Measurements from ENCODE around the gene MCM7. TPM values are rescaled to one million over a fixed set of nuclear protein-coding genes. Genes with fewer than 3 reads are reported as not detected.
"Not testable (repeated sequence)": the region's sequence is repeated elsewhere in the genome, so short reads cannot be mapped to it uniquely, and the experiment has no call there.

MCM7 gene
- total RNA-seq, 2 donors from 2014 or later = 32.6 to 34.5 TPM

GRCh38 chr7:100132126-100132525, 30.9 kb upstream of the MCM7 start:
- 52 to 60% methylated on average over 3 to 7 of the region's 7 CpGs for WGBS, 2 donors
- intact Hi-C loops (cut with DNase I) = loop anchor here (10.0 kb wide), 2 partner anchors 83 to 203 kb away; partner anchors contain the start of gene PVRIG
- H3K27me3 ChIP-seq = no peaks in the 10 kb centered on the region
- H3K36me3 ChIP-seq (replicated peaks in 1 of 2; ENCODE audit: insufficient read depth in 1 of 2, low read depth in 2 of 2) = no peaks in the 10 kb centered on the region
- no peak for TF ChIP-seq CTCF (IDR thresholded peaks at IDR 0.05)
- TF ChIP-seq POLR2A (IDR thresholded peaks at IDR 0.05) = no peak
- H3K9me3 ChIP-seq = no peaks in the 10 kb centered on the region
- H3K4me1 ChIP-seq = peaks cover 36% of the 10 kb centered on the region
- DNase-seq (no peak), ATAC-seq (no peak)
- H3K4me3 ChIP-seq = no peak overlapping the region
- H3K27ac ChIP-seq = no peak overlapping the region

DNA sequence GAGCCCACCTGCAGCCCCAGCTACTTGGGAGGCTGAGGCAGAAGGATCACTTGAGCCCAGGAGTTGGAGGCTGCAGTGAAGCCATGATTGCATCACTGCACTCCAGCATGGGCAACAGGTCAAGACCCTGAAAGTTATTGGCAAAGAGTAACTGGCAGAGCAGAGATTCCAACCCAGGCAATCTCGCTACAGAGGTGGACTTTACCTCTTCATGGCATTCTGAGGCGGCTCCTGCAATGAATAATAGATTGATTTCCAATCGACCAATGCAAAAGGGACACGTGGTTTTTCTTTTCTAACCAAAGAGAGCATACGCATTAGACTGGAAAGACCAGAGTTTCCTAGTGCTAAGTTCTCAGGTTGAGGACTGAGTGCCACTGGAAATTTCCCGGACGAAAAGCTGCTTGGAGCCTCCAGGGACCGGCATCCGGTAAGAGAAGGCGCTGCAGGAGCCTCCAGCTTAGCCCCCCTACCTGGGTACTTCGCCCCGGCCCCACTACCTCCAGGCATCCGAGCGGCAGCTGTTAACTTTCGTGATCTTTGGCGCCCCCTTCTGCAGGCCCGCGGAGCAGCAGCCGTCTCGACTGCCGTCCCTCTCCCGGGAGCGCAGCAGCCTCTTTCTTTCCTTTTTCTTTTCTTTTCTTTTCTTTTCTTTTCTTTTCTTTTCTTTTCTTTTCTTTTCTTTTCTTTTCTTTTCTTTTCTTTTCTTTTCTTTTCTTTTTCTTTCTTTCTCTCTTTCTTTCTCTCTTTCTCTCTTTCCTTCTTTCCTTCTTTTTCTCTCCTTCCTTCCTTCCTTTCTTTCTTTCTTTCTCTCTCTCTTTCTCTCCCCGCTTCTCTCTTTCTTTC, 29.6 kb upstream of the MCM7 start:
- intact Hi-C loops (cut with DNase I) = loop anchor here (10.0 kb wide), 2 partner anchors 84 to 204 kb away; partner anchors contain the start of gene PVRIG
- peak overlapping the region in 3 of 4 donors; percentile 56 to 87 (median 84) for H3K27ac ChIP-seq
- TF ChIP-seq POLR2A (IDR thresholded peaks at IDR 0.05) (peak in 2 of 3 donors; percentile 30 to 56), CTCF (IDR thresholded peaks at IDR 0.05) (peak; percentile 78 to 98 (median 85))

GRCh38 chr7:100130220-100130607, 29.0 kb upstream of the MCM7 start:
- intact Hi-C loops (cut with DNase I) = loop anchor here (10.0 kb wide), 2 partner anchors 85 to 205 kb away; partner anchors contain the start of gene PVRIG
- DNase-seq; H3K9me3 ChIP-seq; H3K27me3 ChIP-seq; ATAC-seq; H3K36me3 ChIP-seq (replicated peaks in 1 of 2; ENCODE audit: insufficient read depth in 1 of 2, low read depth in 2 of 2); H3K4me3 ChIP-seq: not testable (repeated sequence)
- 90 to 100% methylated on average over 1 of the region's 1 CpG for WGBS, 2 donors
- H3K4me1 ChIP-seq = peaks cover 48% of the 10 kb centered on the region
- H3K27ac ChIP-seq = peak overlapping the region in 3 of 4 donors; percentile 56 to 87 (median 84)

More for the DNA sequence above, 29.6 kb upstream of the MCM7 start:
- DNase-seq (peak; percentile 84 to 92 (median 88)), ATAC-seq (peak; percentile 57)
- Histone ChIP-seq H3K36me3 (replicated peaks in 1 of 2; ENCODE audit: insufficient read depth in 1 of 2, low read depth in 2 of 2) (no peaks in the 10 kb centered on the region), H3K27me3 (no peaks in the 10 kb centered on the region), H3K9me3 (no peaks in the 10 kb centered on the region), H3K4me1 (peaks cover 42% of the 10 kb centered on the region), H3K4me3 (no peak overlapping the region)
- 3 to 5% methylated on average over 24 of the region's 24 CpGs for WGBS, 2 donors

- H3K27ac ChIP-seq = peak overlapping the region in 1 of 4 donors; percentile 99
- TF ChIP-seq CTCF (IDR thresholded peaks at IDR 0.05) (no peak), POLR2A (IDR thresholded peaks at IDR 0.05) (no peak)
- DNase-seq (no peak), ATAC-seq (no peak)
- peaks cover 54% of the 10 kb centered on the region for H3K4me1 ChIP-seq
- no peaks in the 10 kb centered on the region for H3K9me3 ChIP-seq
- WGBS, 2 donors = 63 to 76% methylated on average over 1 of the region's 1 CpG
- intact Hi-C loops (cut with DNase I) = no loop called here
- H3K4me3 ChIP-seq = no peak overlapping the region
- H3K27me3 ChIP-seq = no peaks in the 10 kb centered on the region
- no peaks in the 10 kb centered on the region for H3K36me3 ChIP-seq (replicated peaks in 1 of 2; ENCODE audit: insufficient read depth in 1 of 2, low read depth in 2 of 2)
These were observed 27.4 kb upstream of the MCM7 start for GRCh38 chr7:100128637-100128963.

DNA sequence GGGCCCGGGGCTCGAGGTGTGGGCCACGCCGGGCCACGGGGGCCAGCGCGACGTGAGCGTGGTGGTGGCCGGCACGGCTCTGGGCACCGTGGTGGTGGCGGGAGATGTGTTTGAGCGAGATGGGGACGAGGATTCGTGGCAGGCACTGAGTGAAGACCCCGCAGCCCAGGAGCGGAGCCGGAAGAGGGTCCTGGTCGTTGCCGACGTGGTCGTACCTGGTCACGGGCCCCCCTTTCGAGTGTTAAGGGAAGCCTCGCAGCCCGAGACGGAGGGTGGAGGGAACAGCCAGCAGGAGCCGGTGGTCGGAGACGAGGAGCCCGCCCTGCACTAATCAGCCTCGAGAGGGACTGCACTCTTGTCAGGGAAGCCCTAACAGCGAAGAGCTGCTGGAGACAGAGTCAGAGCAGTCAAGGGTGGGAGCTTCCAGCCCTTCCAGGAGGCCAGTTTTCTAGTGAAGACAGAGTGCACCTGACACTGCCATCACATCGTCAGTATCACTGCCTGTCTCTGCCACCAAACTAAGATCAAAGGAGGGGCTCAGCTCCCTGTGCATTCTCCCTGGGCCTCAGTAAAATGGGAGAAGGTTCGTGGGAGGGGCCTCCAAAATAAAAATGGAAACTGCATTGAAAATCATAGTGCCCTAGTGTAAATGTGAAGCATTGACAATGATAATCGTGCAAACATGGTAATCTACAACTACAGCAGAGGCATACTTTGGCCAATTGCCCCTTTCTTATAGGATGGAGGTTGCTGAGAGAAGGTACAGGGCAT, 26.9 kb upstream of the MCM7 start:
- intact Hi-C loops (cut with DNase I) = no loop called here
- Histone ChIP-seq H3K36me3 (replicated peaks in 1 of 2; ENCODE audit: insufficient read depth in 1 of 2, low read depth in 2 of 2) (no peaks in the 10 kb centered on the region), H3K4me1 (peaks cover 48% of the 10 kb centered on the region), H3K4me3 (peak overlapping the region; percentile 73 to 82), H3K27me3 (no peaks in the 10 kb centered on the region), H3K9me3 (no peaks in the 10 kb centered on the region), H3K27ac (peak overlapping the region; percentile 94 to 99 (median 98))
- WGBS, 2 donors = 3 to 7% methylated on average over 9 to 37 of the region's 37 CpGs
- peak in 2 of 4 donors; percentile 26 to 28 for DNase-seq
- ATAC-seq = no peak
- TF ChIP-seq CTCF (IDR thresholded peaks at IDR 0.05) (no peak), POLR2A (IDR thresholded peaks at IDR 0.05) (no peak)
